Effector memory CD8-positive, alpha-beta T cell (primary cell): ENCODE measurements around the gene CENPV.
"Not testable (repeated sequence)": the region's sequence is repeated elsewhere in the genome, so short reads cannot be mapped to it uniquely, and the experiment has no call there.

ENCODE experiments used
- ATAC-seq: fragments of 150-1000 bp; cut with Tn5 transposase; replicated peaks from 2 replicates; pipeline ENCODE4 v1.10.0; 2021; ENCODE audit warnings: mild to moderate bottlenecking, moderate library complexity
- DNase-seq, 3 experiments: peaks; one replicate each; pipeline ENCODE4 v3.0.0; 2021
- H3K27ac Mint-ChIP-seq, 2 donors: one replicate each; pipeline ENCODE4 v1.8.0; 2022; ENCODE audit warnings: mild to moderate bottlenecking in 2 of 2, mixed read lengths in 2 of 2, moderate library complexity in 2 of 2
- H3K27me3 Mint-ChIP-seq, 2 donors: one replicate each; pipeline ENCODE4 v1.8.0; 2022; ENCODE audit warnings: mixed read lengths in 2 of 2
- H3K36me3 Mint-ChIP-seq: one replicate; pipeline ENCODE4 v1.8.0; 2022; ENCODE audit warnings: mild to moderate bottlenecking, moderate library complexity, mixed read lengths; ENCODE audit not compliant: insufficient read depth
- H3K4me1 Mint-ChIP-seq, 2 donors: one replicate each; pipeline ENCODE4 v1.8.0; 2022; ENCODE audit warnings: low read depth in 2 of 2, mixed read lengths in 2 of 2
- H3K4me3 Mint-ChIP-seq, 2 donors: one replicate each; pipeline ENCODE4 v1.8.0; 2022; ENCODE audit warnings: mild to moderate bottlenecking in 2 of 2, mixed read lengths in 2 of 2, moderate library complexity in 2 of 2
- H3K9me3 Mint-ChIP-seq, 2 donors: one replicate each; pipeline ENCODE4 v1.8.0; 2022; ENCODE audit warnings: mixed read lengths in 2 of 2

Gene CENPV

DNA sequence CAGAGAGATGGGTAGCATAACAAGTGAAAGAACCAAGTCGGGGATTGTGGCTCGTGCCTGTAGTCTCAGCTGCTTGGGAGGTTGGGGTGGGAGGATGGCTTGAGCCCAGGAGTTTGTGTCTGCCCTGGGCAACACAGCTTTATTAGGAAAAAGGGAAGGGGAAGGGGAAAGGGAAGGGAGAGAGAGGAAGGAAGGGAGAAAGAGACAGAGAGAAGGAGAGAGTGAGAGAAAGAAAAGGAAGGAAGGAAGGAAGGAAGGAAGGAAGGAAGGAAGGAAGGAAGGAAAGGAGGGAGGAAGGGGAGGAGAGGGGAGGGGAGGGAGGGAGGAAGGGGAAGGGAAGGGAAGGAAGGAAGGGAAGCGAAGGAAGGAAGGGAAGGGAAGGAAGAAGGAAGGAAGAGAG, 33.3 kb downstream of the CENPV start:
- Mint-ChIP-seq H3K27ac (no peak overlapping the region), H3K36me3 (peaks cover 17% of the 10 kb centered on the region), H3K4me3 (no peak overlapping the region), H3K9me3 (no peaks in the 10 kb centered on the region), H3K27me3 (no peaks in the 10 kb centered on the region), H3K4me1 (no peaks in the 10 kb centered on the region)
- DNase-seq (no peak), ATAC-seq (no peak)

- Mint-ChIP-seq H3K4me3 (no peak overlapping the region), H3K4me1 (peaks cover 12 to 19% of the 10 kb centered on the region in 2 donors), H3K27ac (peak overlapping the region in 1 of 2 donors; percentile 19), H3K27me3 (no peaks in the 10 kb centered on the region), H3K9me3 (no peaks in the 10 kb centered on the region), H3K36me3 (peaks cover 10% of the 10 kb centered on the region)
- ATAC-seq (no peak), DNase-seq (no peak)
These were observed 38.4 kb downstream of the CENPV start for GRCh38 chr17:16314859-16315258.

DNA sequence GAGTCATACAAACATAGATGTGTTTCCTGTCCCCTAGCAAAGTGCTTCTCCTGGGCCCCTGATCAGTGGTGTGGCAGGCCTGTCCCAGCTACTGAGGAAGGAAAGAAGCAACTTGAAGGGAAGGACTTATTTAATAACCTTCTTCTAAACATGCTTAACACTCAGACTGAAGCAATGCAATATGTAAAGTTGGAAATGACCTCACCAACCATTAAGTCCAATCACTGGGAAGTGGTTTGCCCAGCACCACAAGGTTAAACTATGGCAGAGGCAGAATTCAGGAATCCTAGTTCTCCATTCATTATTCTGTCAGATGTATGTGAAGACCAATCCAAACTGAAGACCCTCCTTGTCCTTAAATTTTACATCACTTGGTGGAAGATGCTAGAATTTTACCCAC, 39.1 kb downstream of the CENPV start:
- Mint-ChIP-seq H3K4me3 (no peak overlapping the region), H3K9me3 (no peaks in the 10 kb centered on the region), H3K4me1 (peaks cover 12 to 19% of the 10 kb centered on the region in 2 donors), H3K27ac (peak overlapping the region in 1 of 2 donors; percentile 78), H3K36me3 (peaks cover 12% of the 10 kb centered on the region), H3K27me3 (no peaks in the 10 kb centered on the region)
- ATAC-seq (no peak), DNase-seq (no peak)

- Mint-ChIP-seq H3K36me3 (peaks cover 14% of the 10 kb centered on the region), H3K4me3 (no peak overlapping the region), H3K27ac (peak overlapping the region in 1 of 2 donors; percentile 78), H3K4me1 (peaks cover 12 to 19% of the 10 kb centered on the region in 2 donors), H3K9me3 (no peaks in the 10 kb centered on the region), H3K27me3 (no peaks in the 10 kb centered on the region)
- no peak for DNase-seq
- no peak for ATAC-seq
These were observed 39.9 kb downstream of the CENPV start for GRCh38 chr17:16313139-16314090.

DNA sequence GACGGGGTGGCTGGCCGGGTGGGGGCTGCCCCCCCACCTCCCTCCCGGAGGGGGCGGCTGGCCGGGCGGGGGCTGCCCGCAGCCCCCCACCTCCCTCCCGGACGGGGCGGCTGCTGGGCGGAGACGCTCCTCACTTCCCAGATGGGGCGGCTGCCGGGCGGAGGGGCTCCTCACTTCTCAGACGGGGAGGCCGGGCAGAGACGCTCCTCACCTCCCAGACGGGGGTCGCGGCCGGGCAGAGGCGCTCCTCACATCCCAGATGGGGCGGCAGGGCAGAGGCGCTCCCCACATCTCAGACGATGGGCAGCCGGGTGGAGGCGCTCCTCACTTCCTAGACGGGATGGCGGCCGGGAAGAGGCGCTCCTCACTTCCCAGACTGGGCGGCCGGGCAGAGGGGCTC, 41.2 kb downstream of the CENPV start:
- DNase-seq, ATAC-seq, H3K9me3 Mint-ChIP-seq, H3K27me3 Mint-ChIP-seq, H3K4me3 Mint-ChIP-seq, H3K27ac Mint-ChIP-seq: not testable (repeated sequence)
- peaks cover 11% of the 10 kb centered on the region for H3K36me3 Mint-ChIP-seq
- H3K4me1 Mint-ChIP-seq = peaks cover 12 to 19% of the 10 kb centered on the region in 2 donors

- no peak for ATAC-seq
- Mint-ChIP-seq H3K36me3 (peaks cover 13% of the 10 kb centered on the region), H3K4me1 (peaks cover 9 to 11% of the 10 kb centered on the region in 2 donors), H3K4me3 (no peak overlapping the region), H3K9me3 (no peaks in the 10 kb centered on the region), H3K27ac (no peak overlapping the region), H3K27me3 (no peaks in the 10 kb centered on the region)
- DNase-seq = no peak
These were observed 47.1 kb downstream of the CENPV start for GRCh38 chr17:16306211-16306610.

DNA sequence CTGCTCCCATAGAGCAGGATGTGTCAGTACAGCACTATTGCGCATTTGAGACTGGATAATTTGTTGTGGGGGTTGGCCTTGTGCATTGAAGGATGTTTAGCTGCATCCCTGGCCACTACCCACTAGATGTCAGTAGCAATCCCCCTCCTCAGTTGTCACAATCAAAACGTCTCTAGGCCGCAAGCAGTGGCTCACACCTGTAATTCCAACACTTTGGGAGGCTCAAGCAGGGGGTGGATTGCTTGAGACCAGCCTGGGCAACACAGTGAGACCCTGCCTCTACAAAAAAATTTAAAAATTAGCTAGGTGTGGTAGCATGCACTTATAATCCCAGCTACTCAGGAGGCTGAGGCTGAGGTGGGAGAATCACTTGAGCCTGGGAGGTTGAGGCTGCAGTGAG, 48.4 kb downstream of the CENPV start:
- no peak overlapping the region for H3K4me3 Mint-ChIP-seq
- no peaks in the 10 kb centered on the region for H3K4me1 Mint-ChIP-seq
- DNase-seq (no peak), ATAC-seq (no peak)
- H3K27me3 Mint-ChIP-seq = no peaks in the 10 kb centered on the region
- peaks cover 22% of the 10 kb centered on the region for H3K36me3 Mint-ChIP-seq
- no peak overlapping the region for H3K27ac Mint-ChIP-seq
- H3K9me3 Mint-ChIP-seq = no peaks in the 10 kb centered on the region

- H3K36me3 Mint-ChIP-seq = peaks cover 19% of the 10 kb centered on the region
- no peaks in the 10 kb centered on the region for H3K9me3 Mint-ChIP-seq
- peak overlapping the region in 1 of 2 donors; percentile 61 for H3K27ac Mint-ChIP-seq
- no peak for ATAC-seq
- no peaks in the 10 kb centered on the region for H3K27me3 Mint-ChIP-seq
- no peaks in the 10 kb centered on the region for H3K4me1 Mint-ChIP-seq
- DNase-seq = no peak
- H3K4me3 Mint-ChIP-seq = no peak overlapping the region
These were observed 50.4 kb downstream of the CENPV start for GRCh38 chr17:16302856-16303255.

DNA sequence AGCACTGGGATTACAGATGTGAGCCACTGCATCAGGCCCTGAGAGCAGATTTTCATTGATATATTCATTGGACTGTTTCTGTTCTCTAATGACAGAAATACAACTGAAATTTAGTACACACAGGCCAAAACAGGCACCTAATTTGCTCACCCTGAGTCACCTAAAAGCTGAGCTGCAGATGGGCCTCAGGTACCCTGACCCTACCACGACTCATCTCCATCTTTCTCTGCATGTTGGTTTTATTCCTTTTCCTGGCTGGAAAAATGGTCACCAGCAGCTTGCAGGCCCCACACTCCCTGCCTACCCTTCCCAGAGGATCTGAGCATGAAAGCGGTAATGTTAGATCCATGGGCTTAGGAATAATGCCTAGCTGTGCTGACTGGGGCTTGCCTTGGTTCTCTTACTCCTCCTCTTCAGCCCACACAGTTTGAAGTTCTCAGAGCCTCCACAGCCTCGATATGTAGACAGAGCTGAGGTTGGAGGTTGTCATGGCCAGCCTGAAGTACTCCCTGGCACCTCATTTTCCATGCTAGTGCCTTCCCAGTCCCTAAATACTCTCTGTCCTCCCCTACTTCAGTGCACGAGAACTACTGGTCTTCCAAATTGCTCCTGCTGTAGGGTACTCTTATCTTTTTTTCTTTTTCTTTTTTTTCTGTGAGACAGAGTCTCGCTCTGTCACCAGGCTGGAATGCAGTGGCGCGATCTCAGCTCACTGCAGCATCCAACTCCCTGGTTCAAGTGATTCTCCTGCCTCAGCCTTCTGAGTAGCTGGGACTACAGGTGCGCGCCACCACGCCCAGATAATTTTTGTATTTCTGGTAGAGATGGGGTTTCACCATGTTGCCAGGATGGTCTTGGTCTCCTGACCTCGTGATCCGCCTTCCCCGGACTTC, 51.1 kb downstream of the CENPV start:
- Mint-ChIP-seq H3K36me3 (peaks cover 19% of the 10 kb centered on the region), H3K4me3 (no peak overlapping the region), H3K4me1 (peaks cover 0 to 1% of the 10 kb centered on the region in 2 donors), H3K27ac (peak overlapping the region in 1 of 2 donors; percentile 61), H3K27me3 (no peaks in the 10 kb centered on the region), H3K9me3 (no peaks in the 10 kb centered on the region)
- DNase-seq (no peak), ATAC-seq (no peak)

DNA sequence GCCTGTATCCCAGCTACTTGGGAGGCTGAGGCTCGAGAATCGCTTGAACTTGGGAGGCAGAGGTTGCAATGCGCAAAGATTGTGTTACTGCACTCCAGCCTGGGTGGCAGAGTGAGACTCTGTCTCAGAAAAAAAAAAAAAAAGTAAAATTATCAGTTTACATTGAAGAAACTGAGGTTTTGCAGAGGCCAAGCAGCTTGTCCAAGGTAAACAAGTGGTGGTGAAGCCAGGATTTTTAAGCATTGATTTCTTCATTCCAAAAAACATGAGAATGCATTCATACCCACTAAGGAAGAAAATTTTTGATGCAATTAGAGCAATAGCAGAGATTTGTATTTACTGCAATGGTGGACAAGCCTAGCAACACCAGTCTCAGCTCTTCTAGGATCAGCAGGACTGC, 52.7 kb downstream of the CENPV start:
- Mint-ChIP-seq H3K36me3 (peaks cover 19% of the 10 kb centered on the region), H3K9me3 (no peaks in the 10 kb centered on the region), H3K4me3 (no peak overlapping the region), H3K27ac (no peak overlapping the region), H3K27me3 (no peaks in the 10 kb centered on the region), H3K4me1 (peaks cover 0 to 1% of the 10 kb centered on the region in 2 donors)
- ATAC-seq (no peak), DNase-seq (no peak)

- ATAC-seq = no peak
- Mint-ChIP-seq H3K4me3 (no peak overlapping the region), H3K27ac (no peak overlapping the region)
These were observed 55.1 kb downstream of the CENPV start for GRCh38 chr17:16298140-16298662.

DNA sequence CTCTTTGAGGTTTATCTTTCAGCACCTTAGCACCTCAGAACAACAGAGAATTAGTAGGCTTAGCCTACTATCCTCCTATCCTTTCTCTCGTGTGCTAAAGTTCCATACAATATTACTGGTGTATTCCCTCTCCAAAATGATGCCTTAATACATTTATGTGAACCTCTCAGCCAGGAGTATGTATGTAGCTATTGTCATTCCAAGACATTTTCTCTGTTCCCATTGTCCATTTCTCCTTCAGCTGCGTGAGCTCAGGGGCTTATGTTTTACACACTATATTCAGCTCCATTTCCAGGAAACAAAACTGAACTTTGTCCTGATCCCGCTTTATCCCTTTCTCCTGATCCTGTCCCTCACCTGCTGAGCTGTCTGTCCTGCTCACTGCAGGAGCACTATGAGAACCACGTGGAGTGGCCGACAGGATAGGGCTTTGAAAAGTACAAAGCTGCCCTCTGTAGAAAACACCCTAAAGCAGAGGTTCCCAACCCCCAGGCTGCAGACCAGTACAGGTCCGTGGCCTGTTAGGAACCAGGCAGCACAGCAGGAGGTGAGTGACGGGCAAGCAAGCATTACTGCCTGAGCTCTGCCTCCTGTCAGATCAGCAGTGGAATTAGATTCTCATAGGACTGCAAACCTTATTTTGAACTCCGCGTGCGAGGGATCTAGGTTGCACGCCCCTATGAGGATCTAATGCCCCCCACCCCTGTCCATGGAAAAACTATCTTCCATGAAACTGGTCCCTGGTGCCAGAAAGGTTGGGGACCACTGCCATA, 55.7 kb downstream of the CENPV start:
- Mint-ChIP-seq H3K4me3 (no peak overlapping the region), H3K27me3 (no peaks in the 10 kb centered on the region), H3K9me3 (no peaks in the 10 kb centered on the region)

More at GRCh38 chr17:16298140-16298662, 55.1 kb downstream of the CENPV start:
- DNase-seq = no peak
- Mint-ChIP-seq H3K27me3 (no peaks in the 10 kb centered on the region), H3K9me3 (no peaks in the 10 kb centered on the region), H3K4me1 (peaks cover 0 to 4% of the 10 kb centered on the region in 2 donors), H3K36me3 (peaks cover 19% of the 10 kb centered on the region)

DNA sequence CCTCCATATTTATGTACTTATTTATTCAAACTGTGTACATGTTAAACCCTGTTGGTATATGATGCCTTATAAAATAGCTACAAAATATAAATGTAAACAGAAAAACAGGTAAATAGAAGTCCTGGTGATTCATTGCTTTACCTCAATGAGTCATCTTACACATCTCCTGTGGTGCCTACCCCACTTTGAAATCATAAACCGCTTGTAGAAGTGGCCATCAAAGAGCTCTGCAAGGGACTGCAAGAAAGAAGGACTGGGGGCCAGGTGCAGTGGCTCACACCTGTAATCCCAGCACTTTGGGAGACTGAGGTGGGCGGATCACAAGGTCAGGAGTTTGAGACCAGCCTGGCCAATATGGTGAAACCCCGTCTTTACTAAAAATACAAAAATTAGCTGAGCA, 57.2 kb downstream of the CENPV start:
- not testable (repeated sequence) for H3K27ac Mint-ChIP-seq, H3K27me3 Mint-ChIP-seq, ATAC-seq, H3K9me3 Mint-ChIP-seq, DNase-seq, H3K4me1 Mint-ChIP-seq, H3K4me3 Mint-ChIP-seq
- H3K36me3 Mint-ChIP-seq = peaks cover 12% of the 10 kb centered on the region

More for the DNA sequence above, 55.7 kb downstream of the CENPV start:
- Mint-ChIP-seq H3K36me3 (peaks cover 19% of the 10 kb centered on the region), H3K27ac (peak overlapping the region in 1 of 2 donors; percentile 77), H3K4me1 (peaks cover 0 to 4% of the 10 kb centered on the region in 2 donors)
- DNase-seq (no peak), ATAC-seq (no peak)
